Camera-type eye (tissue), 1 donor: ENCODE measurements around the gene IL1R2. TPM values are rescaled to one million over a fixed set of nuclear protein-coding genes. Genes with fewer than 3 reads are reported as not detected.

ENCODE experiments used
- total RNA-seq: library from RNA; depleted of rRNA; stranded (reverse); fragments of >200 nt; gene quantifications from one replicate; pipeline ENCODE4 v1.2.3, GENCODE V29; 2014

Gene IL1R2, protein sequence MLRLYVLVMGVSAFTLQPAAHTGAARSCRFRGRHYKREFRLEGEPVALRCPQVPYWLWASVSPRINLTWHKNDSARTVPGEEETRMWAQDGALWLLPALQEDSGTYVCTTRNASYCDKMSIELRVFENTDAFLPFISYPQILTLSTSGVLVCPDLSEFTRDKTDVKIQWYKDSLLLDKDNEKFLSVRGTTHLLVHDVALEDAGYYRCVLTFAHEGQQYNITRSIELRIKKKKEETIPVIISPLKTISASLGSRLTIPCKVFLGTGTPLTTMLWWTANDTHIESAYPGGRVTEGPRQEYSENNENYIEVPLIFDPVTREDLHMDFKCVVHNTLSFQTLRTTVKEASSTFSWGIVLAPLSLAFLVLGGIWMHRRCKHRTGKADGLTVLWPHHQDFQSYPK
- total RNA-seq: 1.0 TPM

DNA sequence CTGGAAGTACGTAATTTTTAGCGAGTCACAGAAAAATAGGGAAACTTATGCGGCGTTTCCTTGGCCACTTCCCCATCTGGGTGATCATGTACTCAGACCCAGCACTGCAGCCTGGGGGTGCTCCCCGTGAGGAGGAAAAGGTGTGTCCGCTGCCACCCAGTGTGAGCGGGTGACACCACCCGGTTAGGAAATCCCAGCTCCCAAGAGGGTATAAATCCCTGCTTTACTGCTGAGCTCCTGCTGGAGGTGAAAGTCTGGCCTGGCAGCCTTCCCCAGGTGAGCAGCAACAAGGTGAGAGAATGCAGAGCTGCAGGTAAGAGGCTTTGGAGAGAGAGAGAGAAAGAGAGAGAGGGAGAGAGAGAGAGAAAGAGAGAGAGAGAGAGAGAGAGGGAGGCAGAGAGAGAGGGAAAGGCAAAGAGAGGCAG, at the start of gene IL1R2:
Gene IL1R2 (plus strand): TSS at position 240 of the 425 bp plus-strand sequence. CDS start 16,616 bp downstream, outside the sequence.

Other genes with a start within 250 kb of the IL1R2 start
- 19.4 TPM for gene IL1R1, start 150.8 kb downstream of the IL1R2 start, total RNA-seq
- gene IL1RL2, start 195.1 kb downstream of the IL1R2 start, total RNA-seq: 1.4 TPM